HS-5 (cell line): ENCODE results near the gene ZFP36.
"Not testable (repeated sequence)": the region's sequence is repeated elsewhere in the genome, so short reads cannot be mapped to it uniquely, and the experiment has no call there.

ENCODE experiments used
- DNase-seq: peaks from one replicate; pipeline ENCODE4 v3.0.0-alpha.2; 2012; ENCODE audit warnings: low read depth

The ZFP36 gene

GRCh38 chr19:39446365-39447084 lies 39.9 kb downstream of the ZFP36 start:
- DNase-seq, result no peak

- DNase-seq, result no peak
Observed at GRCh38 chr19:39448271-39448670, 41.6 kb downstream of the ZFP36 start.

GRCh38 chr19:39449116-39449797 lies 42.6 kb downstream of the ZFP36 start:
- DNase-seq, result no peak

GRCh38 chr19:39451257-39451656 lies 44.6 kb downstream of the ZFP36 start:
- not testable (repeated sequence) for DNase-seq
